ENCODE measurements around the gene ATP2B1. TPM values are rescaled to one million over a fixed set of nuclear protein-coding genes. Genes with fewer than 3 reads are reported as not detected.

Gene ATP2B1
- total RNA-seq, 1 donor from 2014 or later = 24.6 TPM

DNA sequence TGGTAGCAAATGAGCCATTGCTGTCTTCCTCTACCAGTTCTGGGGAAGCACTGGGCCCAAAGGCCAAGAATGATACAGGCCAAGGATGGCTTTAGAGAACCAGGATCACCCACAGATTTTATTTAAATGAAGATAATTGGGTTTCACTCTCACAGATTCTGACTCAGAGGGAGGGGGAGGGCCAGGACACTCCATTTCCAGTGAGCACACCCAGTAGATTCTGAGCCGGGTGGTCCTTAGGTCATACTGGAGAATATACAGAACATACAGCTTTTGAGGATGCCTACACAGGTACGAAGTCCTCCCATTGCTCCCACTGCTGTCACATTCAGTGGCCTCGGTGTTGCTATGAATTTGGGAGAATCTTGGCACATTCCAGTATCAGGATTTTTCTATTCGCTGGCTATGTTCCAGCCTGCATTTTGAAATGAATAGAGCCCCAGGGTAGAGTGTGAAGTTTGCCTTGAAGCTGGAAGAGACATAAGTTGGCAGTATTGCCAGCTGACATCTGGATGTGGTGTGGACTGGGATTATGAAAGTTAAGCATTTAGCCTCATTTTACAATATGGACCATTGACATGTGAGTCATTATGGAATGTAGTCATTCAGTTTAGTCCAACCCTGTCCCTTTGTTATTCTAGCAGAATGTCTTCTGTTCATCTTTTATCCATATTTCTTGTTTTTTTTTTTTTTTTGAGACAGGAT lies 137.0 kb downstream of the ATP2B1 start:
- TF ChIP-seq, protein P1, sequence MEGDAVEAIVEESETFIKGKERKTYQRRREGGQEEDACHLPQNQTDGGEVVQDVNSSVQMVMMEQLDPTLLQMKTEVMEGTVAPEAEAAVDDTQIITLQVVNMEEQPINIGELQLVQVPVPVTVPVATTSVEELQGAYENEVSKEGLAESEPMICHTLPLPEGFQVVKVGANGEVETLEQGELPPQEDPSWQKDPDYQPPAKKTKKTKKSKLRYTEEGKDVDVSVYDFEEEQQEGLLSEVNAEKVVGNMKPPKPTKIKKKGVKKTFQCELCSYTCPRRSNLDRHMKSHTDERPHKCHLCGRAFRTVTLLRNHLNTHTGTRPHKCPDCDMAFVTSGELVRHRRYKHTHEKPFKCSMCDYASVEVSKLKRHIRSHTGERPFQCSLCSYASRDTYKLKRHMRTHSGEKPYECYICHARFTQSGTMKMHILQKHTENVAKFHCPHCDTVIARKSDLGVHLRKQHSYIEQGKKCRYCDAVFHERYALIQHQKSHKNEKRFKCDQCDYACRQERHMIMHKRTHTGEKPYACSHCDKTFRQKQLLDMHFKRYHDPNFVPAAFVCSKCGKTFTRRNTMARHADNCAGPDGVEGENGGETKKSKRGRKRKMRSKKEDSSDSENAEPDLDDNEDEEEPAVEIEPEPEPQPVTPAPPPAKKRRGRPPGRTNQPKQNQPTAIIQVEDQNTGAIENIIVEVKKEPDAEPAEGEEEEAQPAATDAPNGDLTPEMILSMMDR (IDR thresholded peaks at IDR 0.05) = no peak
- TF ChIP-seq POLR2A (IDR thresholded peaks at IDR 0.05) (no peak), POLR2AphosphoS5 (IDR thresholded peaks at IDR 0.05; ENCODE audit: insufficient read depth in 1 of 2, low read depth in 1 of 2) (no peak)
- Histone ChIP-seq H3K4me1 (peaks cover 17% of the 10 kb centered on the region), H3K36me3 (no peaks in the 10 kb centered on the region), H3K27ac (no peak overlapping the region), H3K4me3 (no peak overlapping the region), H3K9me3 (no peaks in the 10 kb centered on the region), H3K27me3 (no peaks in the 10 kb centered on the region)
- no peak for DNase-seq (ENCODE audit: extremely low spot score in 2 of 2)
- intact Hi-C loops (cut with DNase I) = no loop called here

DNA sequence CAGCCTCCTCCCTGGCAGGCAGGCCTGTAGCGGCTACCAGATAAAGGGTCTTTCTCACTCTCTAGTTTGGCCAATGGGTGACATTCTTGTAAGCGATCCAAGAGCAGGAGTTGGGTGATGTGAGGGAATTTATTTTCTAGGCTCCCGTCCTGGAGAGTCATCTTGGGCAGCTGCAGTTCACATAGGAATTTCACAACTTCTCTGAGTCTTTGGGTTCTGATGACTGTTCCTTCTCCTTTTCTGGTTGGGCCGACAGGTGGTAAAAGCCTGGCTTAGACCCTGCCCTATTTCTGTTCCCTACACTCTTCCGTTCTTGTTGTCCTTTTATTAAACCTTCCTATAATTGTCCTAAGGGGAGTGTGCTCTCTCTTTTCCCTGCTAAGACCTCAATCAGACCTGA lies 140.2 kb downstream of the ATP2B1 start:
- H3K27ac ChIP-seq = no peak overlapping the region
- TF ChIP-seq POLR2A (IDR thresholded peaks at IDR 0.05) (no peak), POLR2AphosphoS5 (IDR thresholded peaks at IDR 0.05; ENCODE audit: insufficient read depth in 1 of 2, low read depth in 1 of 2) (no peak)
- TF ChIP-seq, protein P1 (IDR thresholded peaks at IDR 0.05) = no peak

DNA sequence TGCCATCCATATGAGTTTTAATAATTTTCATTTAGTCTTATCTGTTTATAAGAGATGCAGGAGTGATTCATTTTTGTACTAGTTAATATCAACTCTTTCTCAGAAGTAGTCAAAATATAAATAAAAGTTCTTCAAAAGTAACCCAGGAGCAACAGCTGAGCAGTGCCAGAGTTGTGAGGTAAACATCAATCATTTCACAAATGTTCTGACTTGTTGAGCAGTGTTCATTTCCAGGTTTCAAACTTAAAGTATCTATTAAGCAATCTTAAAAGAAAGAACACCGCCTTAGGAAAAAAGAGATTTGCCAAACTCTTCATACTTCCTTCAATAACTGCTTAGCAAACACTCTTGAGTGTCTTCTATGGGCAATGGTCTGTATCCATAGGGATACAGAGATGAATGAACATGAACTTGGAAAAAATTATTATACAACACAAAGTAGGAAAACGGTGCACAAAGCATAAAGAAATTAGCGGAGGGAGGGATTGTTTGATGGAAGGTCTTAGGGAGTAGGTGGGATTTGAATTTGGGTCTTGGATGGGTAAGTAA lies 140.9 kb downstream of the ATP2B1 start:
- Histone ChIP-seq H3K27me3 (no peaks in the 10 kb centered on the region), H3K4me3 (no peak overlapping the region), H3K4me1 (peaks cover 17% of the 10 kb centered on the region), H3K9me3 (no peaks in the 10 kb centered on the region), H3K36me3 (no peaks in the 10 kb centered on the region), H3K27ac (no peak overlapping the region)
- TF ChIP-seq POLR2A (IDR thresholded peaks at IDR 0.05) = no peak
- TF ChIP-seq, protein P1 (IDR thresholded peaks at IDR 0.05) = no peak
- TF ChIP-seq POLR2AphosphoS5 (IDR thresholded peaks at IDR 0.05; ENCODE audit: insufficient read depth in 1 of 2, low read depth in 1 of 2) = peak in 1 of 2 donors; percentile 31
- no peak for DNase-seq (ENCODE audit: extremely low spot score in 2 of 2)
- intact Hi-C loops (cut with DNase I) = no loop called here

More for the DNA sequence above, 140.2 kb downstream of the ATP2B1 start:
- DNase-seq (ENCODE audit: extremely low spot score in 2 of 2) = no peak
- Histone ChIP-seq H3K9me3 (no peaks in the 10 kb centered on the region), H3K4me1 (peaks cover 17% of the 10 kb centered on the region), H3K36me3 (no peaks in the 10 kb centered on the region), H3K27me3 (no peaks in the 10 kb centered on the region), H3K4me3 (no peak overlapping the region)
- intact Hi-C loops (cut with DNase I) = no loop called here

DNA sequence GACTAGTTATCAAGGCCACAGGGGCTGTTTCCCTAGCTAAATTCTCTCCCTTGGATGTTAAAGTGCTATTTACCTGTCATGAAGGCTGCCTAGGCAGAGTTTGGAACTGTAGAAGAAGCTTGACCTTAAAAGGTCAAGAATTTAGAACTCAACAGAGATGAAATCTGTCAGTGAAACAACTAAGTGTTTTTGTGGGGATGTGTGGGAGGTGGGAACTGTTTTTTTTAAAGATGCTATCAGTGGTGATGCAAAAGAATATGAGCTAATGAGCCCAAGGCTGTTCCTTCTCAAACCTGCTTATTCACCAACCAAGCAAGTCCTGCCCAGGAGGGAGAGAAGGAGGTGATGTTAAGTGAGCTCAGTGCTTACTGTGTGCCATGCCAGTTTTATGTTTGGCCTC lies 142.0 kb downstream of the ATP2B1 start:
- DNase-seq (ENCODE audit: extremely low spot score in 2 of 2) = no peak
- no peak overlapping the region for H3K27ac ChIP-seq
- peaks cover 11% of the 10 kb centered on the region for H3K4me1 ChIP-seq
- no peaks in the 10 kb centered on the region for H3K27me3 ChIP-seq
- no peaks in the 10 kb centered on the region for H3K36me3 ChIP-seq
- TF ChIP-seq POLR2A (IDR thresholded peaks at IDR 0.05) (no peak), POLR2AphosphoS5 (IDR thresholded peaks at IDR 0.05; ENCODE audit: insufficient read depth in 1 of 2, low read depth in 1 of 2) (no peak)
- TF ChIP-seq, protein P1 (IDR thresholded peaks at IDR 0.05) = no peak
- intact Hi-C loops (cut with DNase I) = no loop called here
- no peak overlapping the region for H3K4me3 ChIP-seq
- no peaks in the 10 kb centered on the region for H3K9me3 ChIP-seq

DNA sequence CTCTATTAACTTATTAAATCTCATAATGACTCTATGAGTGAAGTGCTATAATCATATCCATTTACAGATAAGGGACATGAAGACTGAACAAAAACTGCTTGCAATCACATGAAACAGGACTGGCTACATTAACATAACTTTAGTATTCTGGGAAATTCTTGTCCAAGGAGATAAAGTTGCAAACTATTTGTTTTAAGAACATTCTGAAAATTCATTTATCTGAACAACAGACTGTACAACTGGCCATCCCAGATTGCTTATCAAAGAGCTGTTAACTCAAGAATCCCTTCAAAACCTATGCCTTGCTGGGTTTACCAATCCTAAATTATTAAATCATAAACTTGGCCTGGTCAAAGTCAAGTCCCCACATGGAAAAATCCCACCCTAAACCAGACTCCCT lies 143.6 kb downstream of the ATP2B1 start:
- Histone ChIP-seq H3K4me1 (peaks cover 11% of the 10 kb centered on the region), H3K27ac (no peak overlapping the region), H3K9me3 (no peaks in the 10 kb centered on the region), H3K4me3 (no peak overlapping the region), H3K36me3 (no peaks in the 10 kb centered on the region), H3K27me3 (no peaks in the 10 kb centered on the region)
- intact Hi-C loops (cut with DNase I) = no loop called here
- no peak for DNase-seq (ENCODE audit: extremely low spot score in 2 of 2)
- no peak for TF ChIP-seq POLR2AphosphoS5 (IDR thresholded peaks at IDR 0.05; ENCODE audit: insufficient read depth in 1 of 2, low read depth in 1 of 2)
